ENCODE results near the gene SEC14L5. TPM values are rescaled to one million over a fixed set of nuclear protein-coding genes. Genes with fewer than 3 reads are reported as not detected.

The SEC14L5 gene
- total RNA-seq, 2 donors from 2014 or later = 0.74 to 0.77 TPM

DNA sequence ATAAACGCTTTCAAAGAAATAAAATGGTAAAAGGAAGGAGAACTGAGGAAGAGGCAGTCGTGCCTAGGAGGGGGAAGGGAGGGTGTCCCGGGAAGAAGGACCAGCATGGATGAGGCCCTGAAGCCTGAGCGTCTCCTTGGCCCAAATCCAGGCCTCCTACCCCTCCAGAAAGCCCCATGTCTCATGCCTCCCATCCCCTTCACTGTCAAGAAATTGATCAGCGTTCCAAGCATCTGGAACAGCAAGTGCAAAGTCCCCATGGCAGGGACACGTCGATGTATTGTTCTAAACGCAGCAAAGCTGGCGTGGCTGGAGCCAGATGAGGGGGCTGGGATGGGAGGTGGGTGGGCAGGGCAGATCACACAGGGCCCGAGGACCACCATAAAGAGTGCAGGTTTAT lies 22.6 kb downstream of the SEC14L5 start:
- Histone ChIP-seq H3K27me3 (replicated peaks; ENCODE audit: insufficient read depth) (no peaks in the 10 kb centered on the region), H3K9me3 (no peaks in the 10 kb centered on the region), H3K4me3 (no peak overlapping the region), H3K27ac (no peak overlapping the region), H3K4me1 (replicated peaks) (no peaks in the 10 kb centered on the region), H3K36me3 (no peaks in the 10 kb centered on the region)
- WGBS = 70% methylated on average over 10 of the region's 10 CpGs
- intact Hi-C loops (cut with DNase I) = no loop called here
- TF ChIP-seq, protein P1, sequence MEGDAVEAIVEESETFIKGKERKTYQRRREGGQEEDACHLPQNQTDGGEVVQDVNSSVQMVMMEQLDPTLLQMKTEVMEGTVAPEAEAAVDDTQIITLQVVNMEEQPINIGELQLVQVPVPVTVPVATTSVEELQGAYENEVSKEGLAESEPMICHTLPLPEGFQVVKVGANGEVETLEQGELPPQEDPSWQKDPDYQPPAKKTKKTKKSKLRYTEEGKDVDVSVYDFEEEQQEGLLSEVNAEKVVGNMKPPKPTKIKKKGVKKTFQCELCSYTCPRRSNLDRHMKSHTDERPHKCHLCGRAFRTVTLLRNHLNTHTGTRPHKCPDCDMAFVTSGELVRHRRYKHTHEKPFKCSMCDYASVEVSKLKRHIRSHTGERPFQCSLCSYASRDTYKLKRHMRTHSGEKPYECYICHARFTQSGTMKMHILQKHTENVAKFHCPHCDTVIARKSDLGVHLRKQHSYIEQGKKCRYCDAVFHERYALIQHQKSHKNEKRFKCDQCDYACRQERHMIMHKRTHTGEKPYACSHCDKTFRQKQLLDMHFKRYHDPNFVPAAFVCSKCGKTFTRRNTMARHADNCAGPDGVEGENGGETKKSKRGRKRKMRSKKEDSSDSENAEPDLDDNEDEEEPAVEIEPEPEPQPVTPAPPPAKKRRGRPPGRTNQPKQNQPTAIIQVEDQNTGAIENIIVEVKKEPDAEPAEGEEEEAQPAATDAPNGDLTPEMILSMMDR (IDR thresholded peaks at IDR 0.05) = no peak
- no peak for DNase-seq (ENCODE audit: low spot score)

DNA sequence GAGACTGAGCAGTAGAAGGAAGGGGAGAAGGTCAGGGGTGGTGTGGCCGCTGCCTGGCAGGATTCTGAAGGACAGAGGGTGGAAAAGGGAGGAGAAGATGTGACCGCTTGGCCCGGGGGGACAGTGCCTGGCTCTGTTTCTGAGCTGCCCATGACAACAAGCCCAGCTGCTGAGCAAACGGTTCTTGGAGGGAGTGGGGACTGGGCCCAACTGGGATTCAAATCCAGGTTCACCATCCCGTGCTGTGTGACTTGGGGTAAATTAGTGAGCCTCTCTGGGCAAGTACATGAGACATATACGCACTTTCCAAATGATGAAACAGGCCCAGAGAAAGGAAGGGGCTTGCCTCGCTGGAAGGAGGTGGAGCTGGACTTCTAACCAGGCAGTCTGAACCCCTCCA lies 23.3 kb downstream of the SEC14L5 start:
- H3K9me3 ChIP-seq = no peaks in the 10 kb centered on the region
- DNase-seq (ENCODE audit: low spot score) = no peak
- TF ChIP-seq POLR2A (IDR thresholded peaks at IDR 0.05) (no peak), POLR2AphosphoS5 (IDR thresholded peaks at IDR 0.05) (no peak)
- TF ChIP-seq, protein P1 (IDR thresholded peaks at IDR 0.05) = no peak
- no peaks in the 10 kb centered on the region for H3K4me1 ChIP-seq (replicated peaks)
- intact Hi-C loops (cut with DNase I) = no loop called here
- H3K4me3 ChIP-seq = no peak overlapping the region
- no peaks in the 10 kb centered on the region for H3K27me3 ChIP-seq (replicated peaks; ENCODE audit: insufficient read depth)
- WGBS = 74% methylated on average over 7 of the region's 7 CpGs
- H3K27ac ChIP-seq = no peak overlapping the region
- H3K36me3 ChIP-seq = no peaks in the 10 kb centered on the region

- no peak overlapping the region for H3K27ac ChIP-seq
- 52% methylated on average over 18 of the region's 20 CpGs for WGBS
- TF ChIP-seq POLR2AphosphoS5 (IDR thresholded peaks at IDR 0.05) (no peak), POLR2A (IDR thresholded peaks at IDR 0.05) (no peak)
- TF ChIP-seq, protein P1 (IDR thresholded peaks at IDR 0.05) = no peak
Measured at GRCh38 chr16:4982056-4982867, 24.1 kb downstream of the SEC14L5 start.

GRCh38 chr16:4984174-4984990 lies 26.3 kb downstream of the SEC14L5 start:
- no peak overlapping the region for H3K27ac ChIP-seq
- H3K4me3 ChIP-seq = no peak overlapping the region
- 65% methylated on average over 5 of the region's 5 CpGs for WGBS
- no peaks in the 10 kb centered on the region for H3K4me1 ChIP-seq (replicated peaks)
- intact Hi-C loops (cut with DNase I) = no loop called here
- no peaks in the 10 kb centered on the region for H3K9me3 ChIP-seq
- no peak for TF ChIP-seq POLR2AphosphoS5 (IDR thresholded peaks at IDR 0.05)
- TF ChIP-seq, protein P1 (IDR thresholded peaks at IDR 0.05) = no peak
- TF ChIP-seq POLR2A (IDR thresholded peaks at IDR 0.05) = no peak
- H3K36me3 ChIP-seq = no peaks in the 10 kb centered on the region
- H3K27me3 ChIP-seq (replicated peaks; ENCODE audit: insufficient read depth) = peaks cover 4% of the 10 kb centered on the region
- DNase-seq (ENCODE audit: low spot score) = no peak

More at GRCh38 chr16:4982056-4982867, 24.1 kb downstream of the SEC14L5 start:
- DNase-seq (ENCODE audit: low spot score) = no peak
- Histone ChIP-seq H3K9me3 (no peaks in the 10 kb centered on the region), H3K36me3 (no peaks in the 10 kb centered on the region), H3K4me3 (no peak overlapping the region), H3K27me3 (replicated peaks; ENCODE audit: insufficient read depth) (no peaks in the 10 kb centered on the region), H3K4me1 (replicated peaks) (no peaks in the 10 kb centered on the region)
- intact Hi-C loops (cut with DNase I) = no loop called here

All from prostate gland (tissue), 2 donors.